Esophagus squamous epithelium (tissue), 5 donors: ENCODE data around the gene HBG2. TPM values are rescaled to one million over a fixed set of nuclear protein-coding genes. Genes with fewer than 3 reads are reported as not detected.
"Not testable (repeated sequence)": the region's sequence is repeated elsewhere in the genome, so short reads cannot be mapped to it uniquely, and the experiment has no call there.

Source experiments
- DNase-seq: peaks from one replicate; lab custom pipeline; 2025; lab: John Stamatoyannopoulos, UW
- H3K27ac ChIP-seq, 4 donors: fragments of 200-600 bp; sonication (generic); one replicate each; pipeline ENCODE4 v1.5.1; 2016 to 2019; ENCODE audit warnings: mild to moderate bottlenecking in 1 of 4
- H3K27me3 ChIP-seq, 4 donors: fragments of 200-600 bp; sonication (generic); 1 replicate in 3 of 4; 2 replicates in 1 of 4; pipeline versions ENCODE4 v1.5.1 to v1.6.0; 2017 to 2021; ENCODE audit warnings: antibody characterized with exemption in 1 of 4
- H3K36me3 ChIP-seq, 3 donors: fragments of 200-600 bp; sonication (generic); one replicate each; pipeline ENCODE4 v1.5.1; 2016 to 2019
- H3K4me1 ChIP-seq, 3 donors: fragments of 200-600 bp; sonication (generic); one replicate each; pipeline ENCODE4 v1.5.1; 2017 to 2019
- H3K4me3 ChIP-seq, 4 donors: fragments of 200-600 bp; sonication (generic); 1 replicate in 3 of 4; 2 replicates in 1 of 4; pipeline ENCODE4 v1.5.1; 2016 to 2019; ENCODE audit warnings: mild to moderate bottlenecking in 2 of 4, moderate library complexity in 1 of 4
- H3K9me3 ChIP-seq, 3 donors: fragments of 200-600 bp; sonication (generic); one replicate each; pipeline ENCODE4 v1.5.1; 2016 to 2019
- CTCF ChIP-seq, 6 experiments: fragments of 450-650 bp in 4 of 6; fragments of 200-600 bp in 2 of 6; sonication (generic) in 2 of 6; IDR thresholded peaks; one replicate each; pipeline ENCODE4 v1.5.1; 2016 to 2019; ENCODE audit warnings: antibody characterized with exemption in 6 of 6, mild to moderate bottlenecking in 4 of 6, moderate library complexity in 4 of 6
- POLR2A ChIP-seq, 4 donors: fragments of 450-650 bp; IDR thresholded peaks; one replicate each; pipeline ENCODE4 v1.6.1; 2017; ENCODE audit warnings: antibody characterized with exemption in 4 of 4, mild to moderate bottlenecking in 4 of 4, moderate library complexity in 3 of 4
- WGBS, 2 donors: methylation state at CpG; one replicate each; pipeline ENCODE4 v1.1.5; 2018; 5-methylcytosine and 5-hydroxymethylcytosine counted together
- intact Hi-C: fragments of 100-400 bp; cut with DNase I; formaldehyde crosslinking; loops from one replicate; pipeline ENCODE4 v1.15.0; 2022
- total RNA-seq, 4 donors: library from RNA; depleted of rRNA; stranded (reverse); fragments of >200 nt; gene quantifications; one replicate each; pipeline ENCODE4 v1.1.0, GENCODE V29; 2016
- donor health status: DM: yes; HTN: yes; CAD: no.

The HBG2 gene
- total RNA-seq, 4 donors from 2014 or later = not detected

- H3K27me3 ChIP-seq = no peaks in the 10 kb centered on the region
- H3K36me3 ChIP-seq = no peaks in the 10 kb centered on the region
- no peak overlapping the region for H3K27ac ChIP-seq
- no peak for DNase-seq
- no peaks in the 10 kb centered on the region for H3K9me3 ChIP-seq
- H3K4me3 ChIP-seq = no peak overlapping the region
- no peaks in the 10 kb centered on the region for H3K4me1 ChIP-seq
- WGBS, 2 donors = 50 to 79% methylated on average over 1 of the region's 1 CpG
- intact Hi-C loops = no loop called here
- TF ChIP-seq POLR2A (IDR thresholded peaks at IDR 0.05) (no peak), CTCF (IDR thresholded peaks at IDR 0.05) (no peak)
Measured at GRCh38 chr11:5298451-5298850, 43.9 kb upstream of the HBG2 start.

- intact Hi-C loops = no loop called here
Measured at GRCh38 chr11:5297721-5298323, 43.2 kb upstream of the HBG2 start.

GRCh38 chr11:5294342-5294995 lies 39.9 kb upstream of the HBG2 start:
- H3K4me3 ChIP-seq, H3K36me3 ChIP-seq, DNase-seq, intact Hi-C loops, H3K27ac ChIP-seq, H3K9me3 ChIP-seq, H3K27me3 ChIP-seq, H3K4me1 ChIP-seq: not testable (repeated sequence)
- 92 to 94% methylated on average over 3 to 8 of the region's 41 CpGs for WGBS, 2 donors

More at GRCh38 chr11:5297721-5298323, 43.2 kb upstream of the HBG2 start:
- Histone ChIP-seq H3K4me3 (no peak overlapping the region), H3K9me3 (no peaks in the 10 kb centered on the region), H3K36me3 (no peaks in the 10 kb centered on the region), H3K4me1 (no peaks in the 10 kb centered on the region), H3K27me3 (no peaks in the 10 kb centered on the region), H3K27ac (no peak overlapping the region)
- WGBS, 2 donors = 52 to 59% methylated on average over 4 of the region's 4 CpGs
- no peak for TF ChIP-seq CTCF (IDR thresholded peaks at IDR 0.05)
- no peak for TF ChIP-seq POLR2A (IDR thresholded peaks at IDR 0.05)
- DNase-seq = no peak

GRCh38 chr11:5293028-5293427 lies 38.4 kb upstream of the HBG2 start:
- WGBS, 2 donors = 79 to 85% methylated on average over 8 of the region's 8 CpGs
- intact Hi-C loops = no loop called here
- no peak overlapping the region for H3K27ac ChIP-seq

GRCh38 chr11:5291207-5291838 lies 36.7 kb upstream of the HBG2 start:
- no peak overlapping the region for H3K27ac ChIP-seq
- intact Hi-C loops = no loop called here
- no peak overlapping the region for H3K4me3 ChIP-seq
- WGBS, 2 donors = 63 to 84% methylated on average over 1 of the region's 1 CpG
- no peaks in the 10 kb centered on the region for H3K36me3 ChIP-seq
- H3K9me3 ChIP-seq = no peaks in the 10 kb centered on the region
- TF ChIP-seq CTCF (IDR thresholded peaks at IDR 0.05) (peak in 2 of 6 experiments; percentile 9 to 49), POLR2A (IDR thresholded peaks at IDR 0.05) (no peak)
- H3K27me3 ChIP-seq = no peaks in the 10 kb centered on the region
- H3K4me1 ChIP-seq = no peaks in the 10 kb centered on the region
- DNase-seq = no peak

More at GRCh38 chr11:5293028-5293427, 38.4 kb upstream of the HBG2 start:
- DNase-seq = no peak
- no peak for TF ChIP-seq POLR2A (IDR thresholded peaks at IDR 0.05)
- no peak for TF ChIP-seq CTCF (IDR thresholded peaks at IDR 0.05)
- Histone ChIP-seq H3K36me3 (no peaks in the 10 kb centered on the region), H3K9me3 (no peaks in the 10 kb centered on the region), H3K4me1 (no peaks in the 10 kb centered on the region), H3K27me3 (no peaks in the 10 kb centered on the region), H3K4me3 (no peak overlapping the region)
